Neural progenitor cell (in vitro differentiated cells): ENCODE measurements around the gene EML2. TPM values are rescaled to one million over a fixed set of nuclear protein-coding genes. Genes with fewer than 3 reads are reported as not detected.

Experiments
- DNase-seq: peaks from one replicate; pipeline ENCODE4 v3.0.0-alpha.2; 2016; ENCODE audit warnings: low spot score
- H2AFZ ChIP-seq: fragments of 200-600 bp; sonication (generic); replicated peaks from 2 replicates; pipeline ENCODE4 v1.6.1; 2016; ENCODE audit warnings: antibody characterized with exemption
- H3F3A ChIP-seq: fragments of 200-600 bp; sonication (generic); 2 replicates; pipeline ENCODE4 v1.6.1; 2016; ENCODE audit warnings: antibody characterized with exemption, low read depth
- H3K27ac ChIP-seq: fragments of 200-600 bp; sonication (generic); 2 replicates; pipeline ENCODE4 v1.5.1; 2016; ENCODE audit warnings: mild to moderate bottlenecking
- H3K27me3 ChIP-seq: fragments of 200-600 bp; sonication (generic); 2 replicates; pipeline ENCODE4 v1.6.1; 2016; ENCODE audit warnings: mild to moderate bottlenecking, moderate library complexity
- H3K36me3 ChIP-seq: fragments of 200-600 bp; sonication (generic); 2 replicates; pipeline ENCODE4 v1.5.1; 2016
- H3K4me1 ChIP-seq: fragments of 200-600 bp; sonication (generic); 2 replicates; pipeline ENCODE4 v1.6.1; 2016; ENCODE audit warnings: mixed run types
- H3K4me2 ChIP-seq: fragments of 200-600 bp; sonication (generic); 2 replicates; pipeline ENCODE4 v1.6.1; 2016
- H3K4me3 ChIP-seq: fragments of 200-600 bp; sonication (generic); 2 replicates; pipeline ENCODE4 v1.5.1; 2016
- H3K79me2 ChIP-seq: fragments of 200-600 bp; sonication (generic); 2 replicates; pipeline ENCODE4 v1.6.1; 2016; ENCODE audit warnings: low read depth
- H3K9ac ChIP-seq: fragments of 200-600 bp; sonication (generic); 2 replicates; pipeline ENCODE4 v1.6.1; 2016
- H3K9me3 ChIP-seq: fragments of 200-600 bp; sonication (generic); 2 replicates; pipeline ENCODE4 v1.5.1; 2016; ENCODE audit warnings: low read depth
- H4K20me1 ChIP-seq: fragments of 200-600 bp; sonication (generic); 2 replicates; pipeline ENCODE4 v1.6.1; 2016; ENCODE audit warnings: low read depth
- H3K27ac Mint-ChIP-seq: 3 replicates; pipeline ENCODE4 v1.8.0; 2021; ENCODE audit warnings: mixed read lengths
- H3K27me3 Mint-ChIP-seq: 2 replicates; pipeline ENCODE4 v1.8.0; 2022; ENCODE audit warnings: low read depth, mild to moderate bottlenecking, inconsistent platforms, moderate library complexity, mixed read lengths; ENCODE audit not compliant: insufficient read depth
- H3K36me3 Mint-ChIP-seq: 3 replicates; pipeline ENCODE4 v1.8.0; 2021; ENCODE audit warnings: mixed read lengths
- H3K4me1 Mint-ChIP-seq: 3 replicates; pipeline ENCODE4 v1.8.0; 2021; ENCODE audit warnings: mixed read lengths
- H3K4me3 Mint-ChIP-seq: 3 replicates; pipeline ENCODE4 v1.8.0; 2021; ENCODE audit warnings: mild to moderate bottlenecking, moderate library complexity, mixed read lengths
- H3K9me3 Mint-ChIP-seq: 3 replicates; pipeline ENCODE4 v1.8.0; 2020; ENCODE audit warnings: mixed read lengths
- EZH2 ChIP-seq: fragments of 200-600 bp; sonication (generic); IDR thresholded peaks from 2 replicates; pipeline ENCODE4 v1.6.1; 2017; ENCODE audit warnings: antibody characterized with exemption, mild to moderate bottlenecking, moderate library complexity
- EZH2phosphoT487 ChIP-seq: fragments of 200-600 bp; sonication (generic); IDR thresholded peaks from 2 replicates; pipeline ENCODE4 v1.6.1; 2017; ENCODE audit warnings: antibody characterized with exemption
- total RNA-seq: library from RNA; depleted of rRNA; stranded (reverse); fragments of >200 nt; gene quantifications from 2 replicates; pipeline ENCODE4 v1.2.3, GENCODE V29; 2015; ENCODE audit warnings: low replicate concordance
- TF ChIP-seq, protein P1 (sequence below): fragments of 200-600 bp; sonication (generic); IDR thresholded peaks from 2 replicates; pipeline ENCODE4 v1.5.1; 2017; ENCODE audit warnings: antibody characterized with exemption, mild to moderate bottlenecking

Gene EML2
- total RNA-seq, 1 donor from 2014 or later: 15.9 TPM

DNA sequence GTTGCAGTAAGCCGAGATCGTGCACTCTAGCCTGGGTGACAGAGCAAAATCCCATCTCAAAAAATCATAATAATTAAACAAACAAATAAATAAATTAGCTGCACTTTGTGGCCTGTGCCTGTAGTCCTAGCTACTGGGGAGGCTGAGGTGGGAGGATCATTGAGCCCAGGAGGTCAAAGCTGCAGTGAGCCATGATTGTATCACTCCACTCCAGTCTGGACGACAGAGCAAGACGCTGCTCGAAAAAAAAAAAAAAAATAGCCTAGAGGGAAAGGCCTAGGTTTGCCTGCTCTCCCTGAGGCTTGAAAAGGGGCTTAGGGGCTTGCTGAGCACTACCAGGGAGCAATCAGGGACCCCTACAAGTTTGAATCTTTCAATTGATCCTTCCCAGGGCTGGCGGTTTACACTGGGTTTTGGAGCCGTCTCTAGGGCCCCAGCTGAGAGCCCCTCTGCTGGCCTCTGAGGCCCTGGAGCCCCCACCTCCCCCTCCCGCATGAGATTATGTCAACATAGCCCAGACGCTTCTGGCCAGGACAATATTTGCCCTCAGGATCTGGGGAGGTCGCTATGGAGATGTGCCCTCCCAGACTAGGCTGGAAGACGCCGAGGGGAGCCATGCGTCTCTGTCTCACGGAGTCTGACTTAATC lies 18.4 kb upstream of the EML2 start:
- Histone ChIP-seq H3K4me1 (no peaks in the 10 kb centered on the region), H3F3A (peaks cover 4% of the 10 kb centered on the region), H3K9ac (no peak overlapping the region), H4K20me1 (no peaks in the 10 kb centered on the region), H3K27ac (no peak overlapping the region), H3K4me2 (peak overlapping the region; percentile 43), H3K27me3 (no peaks in the 10 kb centered on the region), H3K79me2 (no peaks in the 10 kb centered on the region), H3K36me3 (no peaks in the 10 kb centered on the region), H3K4me3 (no peak overlapping the region), H2AFZ (peak overlapping the region; percentile 73), H3K9me3 (no peaks in the 10 kb centered on the region)
- Mint-ChIP-seq H3K27ac (peak overlapping the region; percentile 42), H3K4me3 (no peak overlapping the region), H3K27me3 (peaks cover 9% of the 10 kb centered on the region), H3K36me3 (no peaks in the 10 kb centered on the region), H3K4me1 (peaks cover 21% of the 10 kb centered on the region), H3K9me3 (no peaks in the 10 kb centered on the region)
- DNase-seq: no peak
- TF ChIP-seq, protein P1, sequence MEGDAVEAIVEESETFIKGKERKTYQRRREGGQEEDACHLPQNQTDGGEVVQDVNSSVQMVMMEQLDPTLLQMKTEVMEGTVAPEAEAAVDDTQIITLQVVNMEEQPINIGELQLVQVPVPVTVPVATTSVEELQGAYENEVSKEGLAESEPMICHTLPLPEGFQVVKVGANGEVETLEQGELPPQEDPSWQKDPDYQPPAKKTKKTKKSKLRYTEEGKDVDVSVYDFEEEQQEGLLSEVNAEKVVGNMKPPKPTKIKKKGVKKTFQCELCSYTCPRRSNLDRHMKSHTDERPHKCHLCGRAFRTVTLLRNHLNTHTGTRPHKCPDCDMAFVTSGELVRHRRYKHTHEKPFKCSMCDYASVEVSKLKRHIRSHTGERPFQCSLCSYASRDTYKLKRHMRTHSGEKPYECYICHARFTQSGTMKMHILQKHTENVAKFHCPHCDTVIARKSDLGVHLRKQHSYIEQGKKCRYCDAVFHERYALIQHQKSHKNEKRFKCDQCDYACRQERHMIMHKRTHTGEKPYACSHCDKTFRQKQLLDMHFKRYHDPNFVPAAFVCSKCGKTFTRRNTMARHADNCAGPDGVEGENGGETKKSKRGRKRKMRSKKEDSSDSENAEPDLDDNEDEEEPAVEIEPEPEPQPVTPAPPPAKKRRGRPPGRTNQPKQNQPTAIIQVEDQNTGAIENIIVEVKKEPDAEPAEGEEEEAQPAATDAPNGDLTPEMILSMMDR: no peak
- TF ChIP-seq EZH2phosphoT487 (no peak), EZH2 (no peak)

DNA sequence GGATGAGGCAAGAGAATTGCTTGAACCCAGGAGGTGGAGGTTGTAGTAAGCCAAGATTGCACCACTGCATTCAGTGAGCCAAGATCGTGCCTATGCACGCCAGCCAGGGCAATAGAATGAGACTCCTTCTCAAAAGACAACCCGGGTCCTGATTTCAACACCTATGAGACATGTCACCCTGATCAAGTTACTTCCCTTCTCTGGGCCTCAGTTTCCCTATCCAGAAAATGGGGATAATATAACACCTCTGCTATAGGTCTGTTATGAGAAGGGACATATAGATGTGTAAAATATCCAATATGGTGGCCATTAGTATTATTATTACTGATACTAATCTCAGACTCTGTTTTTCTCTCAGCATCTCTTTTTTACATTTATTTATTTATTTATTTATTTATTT lies 15.9 kb upstream of the EML2 start:
- no peak overlapping the region for H3K4me3 ChIP-seq
- Mint-ChIP-seq H3K4me3 (no peak overlapping the region), H3K4me1 (peaks cover 16% of the 10 kb centered on the region), H3K27me3 (peaks cover 12% of the 10 kb centered on the region), H3K27ac (no peak overlapping the region), H3K9me3 (no peaks in the 10 kb centered on the region), H3K36me3 (no peaks in the 10 kb centered on the region)
- H3F3A ChIP-seq: peaks cover 4% of the 10 kb centered on the region
- TF ChIP-seq, protein P1: no peak
- TF ChIP-seq EZH2 (no peak), EZH2phosphoT487 (no peak)
- no peak overlapping the region for H2AFZ ChIP-seq
- H3K4me1 ChIP-seq: no peaks in the 10 kb centered on the region
- H3K79me2 ChIP-seq: no peaks in the 10 kb centered on the region
- no peaks in the 10 kb centered on the region for H3K36me3 ChIP-seq
- DNase-seq: no peak
- no peak overlapping the region for H3K9ac ChIP-seq
- H4K20me1 ChIP-seq: no peaks in the 10 kb centered on the region
- H3K27ac ChIP-seq: no peak overlapping the region
- H3K9me3 ChIP-seq: no peaks in the 10 kb centered on the region
- H3K4me2 ChIP-seq: no peak overlapping the region
- no peaks in the 10 kb centered on the region for H3K27me3 ChIP-seq

DNA sequence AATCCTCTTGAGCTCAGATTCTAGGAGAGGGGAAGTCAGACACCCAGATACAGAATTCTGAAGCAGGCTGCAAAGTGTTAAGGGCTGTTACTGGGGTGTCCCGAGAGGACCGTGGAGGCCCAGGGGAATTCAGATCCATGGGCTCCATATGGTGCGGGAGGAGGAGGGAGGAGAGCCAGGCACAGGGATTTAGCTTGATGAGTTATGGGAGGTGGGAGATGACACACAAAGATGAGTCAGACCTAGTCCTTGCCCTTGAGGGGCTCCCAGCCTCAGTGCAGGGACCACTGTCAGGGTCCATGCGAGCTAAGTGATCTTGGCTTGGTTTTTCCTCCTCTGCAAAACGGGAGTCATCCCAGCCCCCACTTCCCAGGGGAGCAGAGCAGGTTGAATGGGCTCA lies 14.4 kb upstream of the EML2 start:
- Histone ChIP-seq H3K4me1 (no peaks in the 10 kb centered on the region), H3F3A (peaks cover under 1% of the 10 kb centered on the region), H3K4me2 (no peak overlapping the region), H3K79me2 (no peaks in the 10 kb centered on the region), H4K20me1 (no peaks in the 10 kb centered on the region), H3K27ac (no peak overlapping the region), H3K27me3 (no peaks in the 10 kb centered on the region), H2AFZ (no peak overlapping the region), H3K9me3 (no peaks in the 10 kb centered on the region), H3K9ac (no peak overlapping the region), H3K4me3 (no peak overlapping the region), H3K36me3 (no peaks in the 10 kb centered on the region)
- H3K27ac Mint-ChIP-seq: peak overlapping the region; percentile 87
- no peak for DNase-seq
- TF ChIP-seq EZH2phosphoT487 (no peak), EZH2 (no peak)
- peaks cover 10% of the 10 kb centered on the region for H3K4me1 Mint-ChIP-seq
- no peak overlapping the region for H3K4me3 Mint-ChIP-seq
- H3K36me3 Mint-ChIP-seq: no peaks in the 10 kb centered on the region
- H3K27me3 Mint-ChIP-seq: peaks cover 13% of the 10 kb centered on the region
- no peaks in the 10 kb centered on the region for H3K9me3 Mint-ChIP-seq

DNA sequence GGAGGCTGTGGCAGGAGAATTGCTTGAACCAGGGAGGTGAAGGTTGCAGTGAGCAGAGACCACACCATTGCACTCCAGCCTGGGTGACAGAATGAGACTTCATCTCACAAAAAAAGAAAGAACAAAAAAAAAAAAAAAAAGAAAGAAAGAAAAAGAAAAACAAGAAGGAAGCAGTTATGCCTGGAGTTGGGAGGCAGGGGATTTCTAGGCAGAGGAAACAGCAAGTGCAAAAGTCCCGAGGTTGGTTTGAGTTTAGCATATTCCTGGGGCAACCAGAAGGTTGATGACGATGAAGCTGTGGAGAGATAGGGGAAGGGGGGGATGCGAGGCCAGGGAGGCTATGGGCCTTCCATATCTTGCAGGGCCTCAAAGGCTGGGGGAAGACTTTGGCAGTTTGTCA lies 11.5 kb upstream of the EML2 start:
- Mint-ChIP-seq H3K4me3 (peak overlapping the region; percentile 54), H3K4me1 (peaks cover 16% of the 10 kb centered on the region), H3K27ac (peak overlapping the region; percentile 79), H3K27me3 (peaks cover 11% of the 10 kb centered on the region), H3K9me3 (peaks cover 2% of the 10 kb centered on the region), H3K36me3 (no peaks in the 10 kb centered on the region)
- Histone ChIP-seq H3K9ac (no peak overlapping the region), H3K27ac (no peak overlapping the region), H2AFZ (no peak overlapping the region), H3K4me3 (no peak overlapping the region), H4K20me1 (no peaks in the 10 kb centered on the region), H3K27me3 (no peaks in the 10 kb centered on the region), H3F3A (peaks cover 7% of the 10 kb centered on the region), H3K4me1 (no peaks in the 10 kb centered on the region), H3K36me3 (no peaks in the 10 kb centered on the region), H3K9me3 (no peaks in the 10 kb centered on the region), H3K4me2 (no peak overlapping the region), H3K79me2 (no peaks in the 10 kb centered on the region)
- TF ChIP-seq, protein P1: no peak
- TF ChIP-seq EZH2 (no peak), EZH2phosphoT487 (no peak)
- DNase-seq: no peak
